K562 (cell line): ENCODE measurements around the gene TBX19. TPM values are rescaled to one million over a fixed set of nuclear protein-coding genes. Genes with fewer than 3 reads are reported as not detected.

Experiments used
- ATAC-seq: fragments of 200-7000 bp; cut with Tn5 transposase; 3 replicates; pipeline ENCODE4 v1.9.1; 2020; ENCODE audit warnings: moderate library complexity
- BruUV-seq: library from RNA; stranded (reverse); fragments of 400-500 nt; replicated peaks from 2 replicates; lab custom pipeline; 2021; lab: Mats Ljungman, UMichigan
- CTCF ChIA-PET: fragments of 300-600 bp; formaldehyde crosslinking; extraction: SDS; loops from one replicate; lab custom pipeline; 2021; ENCODE audit warnings: low intra/inter-chr PET ratio; lab: Yijun Ruan, JAX
- POLR2A ChIA-PET: fragments of 300-600, 350-650 bp; sonication (Branson Sonifier 250); formaldehyde crosslinking; extraction: SDS; loops from one replicate; lab custom pipeline; 2021; ENCODE audit warnings: antibody characterized with exemption, inconsistent platforms; lab: Yijun Ruan, JAX
- DNase-seq, 4 experiments: peaks; one replicate each; pipeline versions ENCODE4 v3.0.0 to v3.0.0-alpha.2; 2011 to 2018; ENCODE audit warnings: low spot score in 3 of 4, mixed read lengths in 3 of 4; ENCODE audit errors: extremely low read depth in 1 of 4
- FAIRE-seq: peaks from 2 replicates; lab custom pipeline; 2011; peaks lifted over from hg19 to GRCh38; lab: Jason Lieb, UNC
- H2AFZ ChIP-seq: 2 replicates; pipeline ENCODE4 v1.6.0; 2011; ENCODE audit warnings: low read depth, low read length, control low read depth, inconsistent platforms
- H3K27ac ChIP-seq: fragments of 200-600 bp; 3 replicates; pipeline ENCODE4 v1.8.0; 2011; ENCODE audit warnings: low read depth, mild to moderate bottlenecking, control low read depth, inconsistent platforms, low read length, moderate library complexity, mixed read lengths; ENCODE audit errors: extremely low read depth
- H3K27me3 ChIP-seq, 2 experiments: fragments of 300-600 bp in 1 of 2; 2 replicates in 1 of 2; 3 replicates in 1 of 2; pipeline versions ENCODE4 v1.6.0 to v1.8.0; 2011; ENCODE audit warnings: inconsistent platforms in 2 of 2, low read length in 2 of 2, mild to moderate bottlenecking in 1 of 2, mixed read lengths in 1 of 2, moderate library complexity in 1 of 2; ENCODE audit not compliant: control insufficient read depth in 2 of 2, insufficient read depth in 2 of 2
- H3K36me3 ChIP-seq: fragments of 300-600 bp; 3 replicates; pipeline ENCODE4 v1.8.0; 2011; ENCODE audit warnings: mild to moderate bottlenecking, low read length, inconsistent platforms; ENCODE audit not compliant: control insufficient read depth, insufficient read depth
- H3K4me1 ChIP-seq, 2 experiments: fragments of 200-600 bp in 1 of 2; replicated peaks in 1 of 2; 2 replicates in 1 of 2; 3 replicates in 1 of 2; pipeline versions ENCODE4 v1.5.1 to v1.8.0; 2011; ENCODE audit warnings: inconsistent platforms in 2 of 2, low read length in 2 of 2, mild to moderate bottlenecking in 1 of 2, mixed read lengths in 1 of 2, moderate library complexity in 1 of 2; ENCODE audit not compliant: control insufficient read depth in 2 of 2, insufficient read depth in 2 of 2
- H3K4me2 ChIP-seq: 2 replicates; pipeline ENCODE4 v1.6.1; 2011; ENCODE audit warnings: low read length, control low read depth, inconsistent platforms, mixed read lengths; ENCODE audit not compliant: insufficient read depth
- H3K4me3 ChIP-seq: fragments of 200-600 bp; sonication (generic), shearing (Covaris generic); 2 replicates; pipeline ENCODE4 v1.5.1; 2016; ENCODE audit warnings: control low read depth, inconsistent platforms
- H3K79me2 ChIP-seq: fragments of 200-600 bp; 3 replicates; pipeline ENCODE4 v1.8.0; 2011; ENCODE audit warnings: low read length, inconsistent platforms; ENCODE audit not compliant: control insufficient read depth, insufficient read depth
- H3K9ac ChIP-seq, 2 experiments: 2 replicates each; pipeline versions ENCODE4 v1.6.0 to v1.6.1; 2011; ENCODE audit warnings: low read depth in 2 of 2, low read length in 2 of 2, control low read depth in 1 of 2, inconsistent platforms in 1 of 2, mild to moderate bottlenecking in 1 of 2, mixed read lengths in 1 of 2; ENCODE audit not compliant: insufficient read depth in 1 of 2
- H3K9me1 ChIP-seq: one replicate; pipeline ENCODE4 v1.6.0; 2011; ENCODE audit warnings: inconsistent platforms, mild to moderate bottlenecking, low read length, moderate library complexity; ENCODE audit not compliant: control insufficient read depth, insufficient read depth
- H3K9me3 ChIP-seq: replicated peaks from 2 replicates; pipeline ENCODE4 v1.5.1; 2011; ENCODE audit warnings: low read depth, low read length, inconsistent platforms; ENCODE audit not compliant: control insufficient read depth, insufficient read depth
- H4K20me1 ChIP-seq: replicated peaks from 2 replicates; pipeline ENCODE4 v1.6.1; 2011; ENCODE audit warnings: low read length, inconsistent platforms, mixed read lengths; ENCODE audit not compliant: control insufficient read depth, insufficient read depth
- ADNP ChIP-seq: fragments of 200-800 bp; sonication (Bioruptor generic); IDR thresholded peaks from 2 replicates; pipeline ENCODE4 v1.6.1; 2016; ENCODE audit warnings: missing genetic modification characterization, missing compliant biosample characterization
- ARHGAP35 ChIP-seq: fragments of 450-650 bp; IDR thresholded peaks from 2 replicates; pipeline ENCODE4 v1.6.1; 2018; ENCODE audit not compliant: partially characterized antibody
- BCL6 ChIP-seq: fragments of 250-450 bp; sonication (Bioruptor Pico); IDR thresholded peaks from 2 replicates; pipeline ENCODE4 v1.4.0; 2020
- DEAF1 ChIP-seq: fragments of 450-650 bp; formaldehyde crosslinking; IDR thresholded peaks from 2 replicates; pipeline ENCODE4 v1.4.0; 2020; ENCODE audit warnings: mild to moderate bottlenecking, moderate library complexity
- ELK1 ChIP-seq: sonication (generic); formaldehyde crosslinking; IDR thresholded peaks from 2 replicates; pipeline ENCODE4 v1.8.1; 2022; ENCODE audit warnings: missing genetic modification reagents
- SLC30A9 ChIP-seq: fragments of 250-450 bp; sonication (Bioruptor Pico); IDR thresholded peaks from 2 replicates; pipeline ENCODE4 v1.8.0; 2022; ENCODE audit warnings: mild to moderate bottlenecking, moderate library complexity
- SPI1 ChIP-seq: IDR thresholded peaks from 2 replicates; pipeline ENCODE4 v1.6.1; 2011; ENCODE audit warnings: low read depth, low read length, control low read depth, borderline replicate concordance
- THAP7 ChIP-seq: fragments of 250-450 bp; sonication (Bioruptor Pico); IDR thresholded peaks from 2 replicates; pipeline ENCODE4 v1.5.0; 2021
- THRB ChIP-seq: fragments of 450-650 bp; formaldehyde crosslinking; conservative IDR thresholded peaks from 2 replicates; pipeline ENCODE4 v1.4.0; 2022; ENCODE audit warnings: mild to moderate bottlenecking, missing genetic modification characterization
- WHSC1 ChIP-seq: IDR thresholded peaks from one replicate; pipeline ENCODE4 v1.6.1; 2012; ENCODE audit warnings: low read length, control low read depth, inconsistent platforms
- ZNF165 ChIP-seq: fragments of 250-450 bp; sonication (Bioruptor Pico); IDR thresholded peaks from 2 replicates; pipeline ENCODE4 v1.4.0; 2020; ENCODE audit warnings: borderline replicate concordance
- WGBS: fragments of 100-300 bp; shearing (Covaris generic); methylation state at CpG from one replicate; pipeline ENCODE4 v1.1.6; 2016; ENCODE audit warnings: low coverage, mixed read lengths; ENCODE audit not compliant: insufficient coverage; ENCODE audit errors: missing lambda C conversion rate; 5-methylcytosine and 5-hydroxymethylcytosine counted together
- in situ Hi-C: fragments of 300-500 bp; cut with MboI; formaldehyde crosslinking; loops from 4 replicates; pipeline ENCODE4 v1.15.0; 2018; ENCODE audit warnings: inconsistent platforms, mixed read lengths
- intact Hi-C: fragments of 100-400 bp; cut with micrococcal nuclease; formaldehyde crosslinking; loops from 2 replicates; pipeline ENCODE4 v1.14.2; 2022
- polyA plus RNA-seq, 8 experiments: library from polyadenylated mRNA; depleted of rRNA in 4 of 8; stranded (reverse) in 5 of 8; unstranded in 3 of 8; fragments of >200 nt; fragmentation: Nextera tagmentation in 2 of 8; fragmentation: Illumina TruSeq in 1 of 8; extraction: Ambion mirVana in 2 of 8; extraction: Trizol in 1 of 8; gene quantifications; 2 replicates each; pipeline versions ENCODE4 v1.2.1 to v1.2.3, GENCODE V29; 2011 to 2014; ENCODE audit warnings: inconsistent platforms in 1 of 8, missing spikeins in 1 of 8
- total RNA-seq, 7 experiments: library from RNA; depleted of rRNA in 6 of 7; stranded (reverse); fragments of >200 nt in 6 of 7; fragmentation: Illumina TruSeq in 2 of 7; extraction: Trizol in 2 of 7; gene quantifications; 2 replicates each; pipeline versions ENCODE4 v1.2.1 to v1.2.3, GENCODE V29; 2011 to 2021; ENCODE audit warnings: low replicate concordance in 1 of 7

TBX19 gene
- total and polyA plus RNA-seq, 9 of the 15 experiments (the other 6 are each of a cell fraction or from before 2014, with no cell fraction given), result 0.32 to 3.1 (median 0.95) TPM

- in situ Hi-C loops, result no loop called here
- Histone ChIP-seq H2AFZ (no peak overlapping the region), H3K4me3 (no peak overlapping the region), H3K9me1 (no peaks in the 10 kb centered on the region), H3K27ac (no peak overlapping the region), H3K4me2 (no peak overlapping the region), H3K9ac (no peak overlapping the region), H3K79me2 (no peaks in the 10 kb centered on the region), H3K9me3 (no peaks in the 10 kb centered on the region), H3K27me3 (no peaks in the 10 kb centered on the region)
- POLR2A ChIA-PET, result interaction anchor here (1.5 kb wide), 1 partner anchor 11 kb away, joined by 4 read pairs; no protein-coding TSS in a partner anchor
- FAIRE-seq (no peak), ATAC-seq (no peak), DNase-seq (no peak)
- no TSS peak for BruUV-seq
- no peak for TF ChIP-seq ADNP (tag)
- TF ChIP-seq SPI1, result 0 out of 2 replicates have a peak, but pooled peaks have one; percentile 14
- TF ChIP-seq, all 486 proteins: peak for 1
- Histone ChIP-seq H3K36me3 (no peaks in the 10 kb centered on the region), H3K4me1 (peaks cover 0 to 9% of the 10 kb centered on the region in 2 experiments; a peak in 3 of 5 replicates), H4K20me1 (no peaks in the 10 kb centered on the region)
- intact Hi-C loops, result no loop called here
- 83% methylated on average over 8 of the region's 8 CpGs for WGBS
- CTCF ChIA-PET, result no interaction called here
These were observed 39.0 kb downstream of the TBX19 start for GRCh38 chr1:168319691-168320090.

- no TSS peak for BruUV-seq
- H3K27me3 ChIP-seq, result no peaks in the 10 kb centered on the region
- intact Hi-C loops (no loop called here), in situ Hi-C loops (no loop called here)
- ATAC-seq, result no peak
- no peaks in the 10 kb centered on the region for H3K9me3 ChIP-seq
- H3K36me3 ChIP-seq, result no peaks in the 10 kb centered on the region
- H3K79me2 ChIP-seq, result no peaks in the 10 kb centered on the region
- no peak for FAIRE-seq
- no peaks in the 10 kb centered on the region for H4K20me1 ChIP-seq
- no peak overlapping the region for H3K9ac ChIP-seq
- POLR2A ChIA-PET, result interaction anchor here (1.2 to 1.5 kb wide), 2 partner anchors 10 to 11 kb away, joined by 3 to 4 read pairs; no protein-coding TSS in a partner anchor
- H2AFZ ChIP-seq, result no peak overlapping the region
- CTCF ChIA-PET, result no interaction called here
- whole genome bisulfite sequencing, result 92% methylated on average over 1 of the region's 1 CpG
- no peak overlapping the region for H3K4me3 ChIP-seq
- H3K27ac ChIP-seq, result no peak overlapping the region
- no peaks in the 10 kb centered on the region for H3K9me1 ChIP-seq
- no peak for DNase-seq
- H3K4me2 ChIP-seq, result no peak overlapping the region
- peaks cover 0 to 9% of the 10 kb centered on the region in 2 experiments; a peak in 3 of 5 replicates for H3K4me1 ChIP-seq
- no peak for TF ChIP-seq THAP7 (CRISPR knock-in tag)
- TF ChIP-seq ELK1, result no peak
- TF ChIP-seq WHSC1, result no peak
- TF ChIP-seq SLC30A9 (CRISPR knock-in tag), result no peak
- TF ChIP-seq THRB (CRISPR knock-in tag), result no peak
- no peak for TF ChIP-seq DEAF1 (CRISPR knock-in tag)
- no peak for TF ChIP-seq ZNF165
- no peak for TF ChIP-seq ARHGAP35
- TF ChIP-seq BCL6, result no peak
These were observed 39.5 kb downstream of the TBX19 start for GRCh38 chr1:168320149-168320548.
